NT2/D1 (cell line): Measurements from ENCODE around the gene ZBTB33.

Experiments used
- SUZ12 ChIP-seq: IDR thresholded peaks from 2 replicates; pipeline ENCODE4 v1.6.1; 2011; ENCODE audit not compliant: insufficient read length, insufficient read depth; ENCODE audit errors: extremely low read depth
- YY1 ChIP-seq: IDR thresholded peaks from 2 replicates; pipeline ENCODE4 v1.6.1; 2011; ENCODE audit not compliant: insufficient read length, insufficient read depth
- ZNF274 ChIP-seq: IDR thresholded peaks from 2 replicates; pipeline ENCODE4 v1.6.1; 2011; ENCODE audit warnings: mild to moderate bottlenecking, low read depth, low read length

GRCh38 chrX:120213438-120214265 is 37.0 kb upstream of the ZBTB33 start:
- TF ChIP-seq YY1 = no peak
- no peak for TF ChIP-seq ZNF274
- TF ChIP-seq SUZ12 = no peak
